Naive thymus-derived CD4-positive, alpha-beta T cell (primary cell): Measurements from ENCODE around the gene CHD1. TPM values are rescaled to one million over a fixed set of nuclear protein-coding genes. Genes with fewer than 3 reads are reported as not detected.
A peak's percentile ranks its signal among the peaks of the same experiment; 100 is the strongest.

Source experiments
- ATAC-seq: fragments of 150-1000 bp; cut with Tn5 transposase; 2 replicates; pipeline ENCODE4 v1.10.0; 2021; ENCODE audit warnings: mild to moderate bottlenecking, moderate library complexity
- CTCF ChIA-PET: fragments of 350-600 bp; sonication (Branson Sonifier 250); formaldehyde crosslinking; loops from one replicate; lab custom pipeline; 2021; ENCODE audit warnings: antibody characterized with exemption; lab: Charles Lee
- POLR2A ChIA-PET: fragments of 350-600 bp; sonication (Branson Sonifier 250); formaldehyde crosslinking; loops from one replicate; lab custom pipeline; 2021; ENCODE audit warnings: antibody characterized with exemption, inconsistent platforms; lab: Charles Lee
- DNase-seq, 9 donors: peaks; one replicate each; pipeline versions ENCODE4 v3.0.0 to v3.0.0-alpha.2; 2020 to 2022; ENCODE audit warnings: mixed read lengths in 1 of 9
- H3K27ac ChIP-seq: one replicate; pipeline ENCODE4 v1.7.0; 2013; ENCODE audit warnings: mild to moderate bottlenecking, low read depth, low read length, moderate library complexity
- H3K27me3 ChIP-seq, 2 donors: one replicate each; pipeline ENCODE4 v1.7.0; 2013; ENCODE audit warnings: low read length in 2 of 2, mild to moderate bottlenecking in 2 of 2, moderate library complexity in 2 of 2; ENCODE audit not compliant: control insufficient read depth in 2 of 2, insufficient read depth in 2 of 2
- H3K36me3 ChIP-seq, 3 experiments: 1 replicate in 2 of 3; 2 replicates in 1 of 3; pipeline ENCODE4 v1.7.0; 2013; ENCODE audit warnings: low read length in 3 of 3, mild to moderate bottlenecking in 3 of 3, moderate library complexity in 1 of 3; ENCODE audit not compliant: insufficient read depth in 3 of 3, control insufficient read depth in 2 of 3
- H3K4me1 ChIP-seq, 2 donors: one replicate each; pipeline ENCODE4 v1.7.0; 2013; ENCODE audit warnings: low read length in 2 of 2, mild to moderate bottlenecking in 2 of 2, moderate library complexity in 1 of 2; ENCODE audit not compliant: control insufficient read depth in 2 of 2, insufficient read depth in 2 of 2
- H3K4me3 ChIP-seq: 2 replicates; pipeline ENCODE4 v1.7.0; 2013; ENCODE audit warnings: mild to moderate bottlenecking, low read length
- H3K9me3 ChIP-seq, 3 experiments: 1 replicate in 2 of 3; 2 replicates in 1 of 3; pipeline ENCODE4 v1.7.0; 2013; ENCODE audit warnings: low read length in 3 of 3; ENCODE audit not compliant: control insufficient read depth in 2 of 3
- H3K27ac Mint-ChIP-seq, 9 donors: one replicate each; pipeline ENCODE4 v1.8.0; 2020 to 2022; ENCODE audit warnings: mixed read lengths in 9 of 9, mild to moderate bottlenecking in 8 of 9, moderate library complexity in 5 of 9, inconsistent platforms in 2 of 9
- H3K27me3 Mint-ChIP-seq, 5 donors: one replicate each; pipeline ENCODE4 v1.8.0; 2021 to 2022; ENCODE audit warnings: mixed read lengths in 5 of 5, mild to moderate bottlenecking in 1 of 5
- H3K36me3 Mint-ChIP-seq, 5 donors: one replicate each; pipeline ENCODE4 v1.8.0; 2020 to 2022; ENCODE audit warnings: mixed read lengths in 5 of 5, mild to moderate bottlenecking in 3 of 5, inconsistent platforms in 1 of 5
- H3K4me1 Mint-ChIP-seq, 7 donors: one replicate each; pipeline ENCODE4 v1.8.0; 2020 to 2022; ENCODE audit warnings: mixed read lengths in 7 of 7, mild to moderate bottlenecking in 3 of 7, inconsistent platforms in 1 of 7
- H3K4me3 Mint-ChIP-seq, 10 donors: one replicate each; pipeline ENCODE4 v1.8.0; 2020 to 2022; ENCODE audit warnings: mild to moderate bottlenecking in 10 of 10, mixed read lengths in 10 of 10, moderate library complexity in 6 of 10, inconsistent platforms in 2 of 10
- H3K9me3 Mint-ChIP-seq, 11 donors: one replicate each; pipeline ENCODE4 v1.8.0; 2020 to 2022; ENCODE audit warnings: mixed read lengths in 11 of 11, mild to moderate bottlenecking in 4 of 11, inconsistent platforms in 1 of 11, moderate library complexity in 1 of 11
- intact Hi-C, 2 donors: fragments of 100-400 bp; cut with micrococcal nuclease; formaldehyde crosslinking; loops; one replicate each; pipeline ENCODE4 v1.15.1; 2023
- polyA plus RNA-seq, 2 donors: library from polyadenylated mRNA; unstranded; fragments of 300-500 nt; fragmentation: Illumina TruSeq; gene quantifications; one replicate each; pipeline ENCODE4 v1.2.3, GENCODE V29; 2021
- total RNA-seq, 6 experiments: library from RNA in 5 of 6; stranded (reverse) in 5 of 6; gene quantifications; 1 replicate in 5 of 6; 2 replicates in 1 of 6; pipeline ENCODE4 v1.2.3 and lab custom pipeline; 2021 to 2026

CHD1 gene
- 100 to 1,000 TPM in 2 of 5 experiments, 10 to 100 TPM in 3; 51.8 to 134 (median 92.4) TPM for total RNA-seq
- polyA plus RNA-seq: 10 to 100 TPM in 1 of 2 donors, 1 to 10 TPM in 1; 9.1 to 13.1 TPM
- total RNA-seq (lab: John Stamatoyannopoulos, UW): 475 reads per million, percentile 98 among the genes with 10 or more reads in this experiment

GRCh38 chr5:98928873-98929709 lies at the start of gene CHD1:
TSS of gene CHD1 (minus strand) at chr5:98929007. CDS start at chr5:98926386, 2,621 bp downstream.
- DNase-seq (peak; percentile 91 to 98 (median 97)), ATAC-seq (peak; percentile 83)
- peaks cover 0 to 9% (median 0%) of the 10 kb centered on the region in 11 donors for H3K9me3 Mint-ChIP-seq
- H3K36me3 Mint-ChIP-seq: peaks cover 0 to 21% (median 9%) of the 10 kb centered on the region in 5 donors
- intact Hi-C loops: loop anchor here (1.0 to 2.0 kb wide), 11 partner anchors 23 to 1995 kb away; partner anchors contain the start of genes RGMB (in 2 of the 2), RIOK2 (in 2 of the 2), ST8SIA4 (in 2 of the 2) and FAM174A (in 1 of the 2)
- peaks cover 0 to 15% (median 7%) of the 10 kb centered on the region in 3 experiments for H3K36me3 ChIP-seq
- H3K4me1 Mint-ChIP-seq: peaks cover 33 to 83% (median 70%) of the 10 kb centered on the region in 7 donors
- H3K4me3 Mint-ChIP-seq: peak within 1 kb of the TSS; percentile 93 to 99 (median 98)
- peak within 1 kb of the TSS; percentile 98 for H3K27ac ChIP-seq
- no peaks in the 10 kb centered on the region for H3K27me3 ChIP-seq
- H3K27ac Mint-ChIP-seq: peak within 1 kb of the TSS; percentile 94 to 100 (median 99)
- POLR2A ChIA-PET: interaction anchor here (0.6 to 5.5 kb wide), 46 partner anchors 9 to 1998 kb away, joined by 3 to 89 read pairs (median 5); partner anchors contain the start of genes RGMB and ST8SIA4
- no peaks in the 10 kb centered on the region for H3K9me3 ChIP-seq
- H3K27me3 Mint-ChIP-seq: peaks cover 0 to 2% (median 0%) of the 10 kb centered on the region in 5 donors
- H3K4me1 ChIP-seq: peaks cover 42 to 45% of the 10 kb centered on the region in 2 donors
- peak within 1 kb of the TSS; percentile 96 for H3K4me3 ChIP-seq
- CTCF ChIA-PET: interaction anchor here (0.9 to 1.8 kb wide), 3 partner anchors 12 to 132 kb away, joined by 3 to 11 read pairs (median 4); no protein-coding TSS in a partner anchor

GRCh38 chr5:98978528-98978927 lies 49.7 kb upstream of the CHD1 start:
- Mint-ChIP-seq H3K4me1 (peaks cover 9 to 20% (median 18%) of the 10 kb centered on the region in 7 donors), H3K27me3 (peaks cover 0 to 2% (median 0%) of the 10 kb centered on the region in 5 donors), H3K27ac (no peak overlapping the region), H3K9me3 (peaks cover 0 to 5% (median 0%) of the 10 kb centered on the region in 11 donors), H3K36me3 (peaks cover 0 to 3% (median 0%) of the 10 kb centered on the region in 5 donors), H3K4me3 (no peak overlapping the region)
- Histone ChIP-seq H3K4me1 (no peaks in the 10 kb centered on the region), H3K9me3 (no peaks in the 10 kb centered on the region), H3K36me3 (no peaks in the 10 kb centered on the region), H3K27me3 (no peaks in the 10 kb centered on the region), H3K4me3 (no peak overlapping the region), H3K27ac (no peak overlapping the region)
- intact Hi-C loops: loop anchor here in 1 of 2 donors (1.0 kb wide), 1 partner anchor 47 kb away; no protein-coding TSS in a partner anchor
- ATAC-seq (no peak), DNase-seq (no peak)
- CTCF ChIA-PET: no interaction called here
- POLR2A ChIA-PET: interaction anchor here (0.9 kb wide), 1 partner anchor 45 kb away, joined by 6 read pairs; no protein-coding TSS in a partner anchor

- Histone ChIP-seq H3K4me1 (no peaks in the 10 kb centered on the region), H3K36me3 (no peaks in the 10 kb centered on the region), H3K4me3 (no peak overlapping the region), H3K27ac (no peak overlapping the region), H3K9me3 (no peaks in the 10 kb centered on the region), H3K27me3 (no peaks in the 10 kb centered on the region)
- intact Hi-C loops: loop anchor here in 1 of 2 donors (1.0 kb wide), 1 partner anchor 46 kb away; no protein-coding TSS in a partner anchor
- no peak overlapping the region for H3K27ac Mint-ChIP-seq
- peaks cover 0 to 3% (median 0%) of the 10 kb centered on the region in 5 donors for H3K36me3 Mint-ChIP-seq
- peaks cover 0 to 5% (median 0%) of the 10 kb centered on the region in 5 donors for H3K27me3 Mint-ChIP-seq
- DNase-seq: no peak
- peaks cover 0 to 5% (median 0%) of the 10 kb centered on the region in 11 donors for H3K9me3 Mint-ChIP-seq
- no peak overlapping the region for H3K4me3 Mint-ChIP-seq
- CTCF ChIA-PET: no interaction called here
- POLR2A ChIA-PET: interaction anchor here (0.9 to 1.1 kb wide), 2 partner anchors 44 to 59 kb away, joined by 3 to 6 read pairs; no protein-coding TSS in a partner anchor
- no peak for ATAC-seq
- peaks cover 9 to 20% (median 18%) of the 10 kb centered on the region in 7 donors for H3K4me1 Mint-ChIP-seq
These were observed 48.9 kb upstream of the CHD1 start for GRCh38 chr5:98977723-98978122.

- Mint-ChIP-seq H3K9me3 (peaks cover 0 to 5% (median 0%) of the 10 kb centered on the region in 11 donors), H3K27ac (peak overlapping the region in 1 of 9 donors; percentile 12), H3K4me1 (peaks cover 9 to 20% (median 18%) of the 10 kb centered on the region in 7 donors), H3K36me3 (peaks cover 0 to 3% (median 0%) of the 10 kb centered on the region in 5 donors), H3K27me3 (peaks cover 0 to 3% (median 0%) of the 10 kb centered on the region in 5 donors), H3K4me3 (no peak overlapping the region)
- H3K9me3 ChIP-seq: no peaks in the 10 kb centered on the region
- H3K4me1 ChIP-seq: no peaks in the 10 kb centered on the region
- DNase-seq (no peak), ATAC-seq (peak; percentile 47)
- H3K4me3 ChIP-seq: no peak overlapping the region
- CTCF ChIA-PET: no interaction called here
- no peak overlapping the region for H3K27ac ChIP-seq
- intact Hi-C loops: no loop called here
- no peaks in the 10 kb centered on the region for H3K27me3 ChIP-seq
- no peaks in the 10 kb centered on the region for H3K36me3 ChIP-seq
- POLR2A ChIA-PET: interaction anchor here (0.8 to 1.5 kb wide), 2 partner anchors 15 to 46 kb away, joined by 3 to 4 read pairs; no protein-coding TSS in a partner anchor
These were observed 47.0 kb upstream of the CHD1 start for GRCh38 chr5:98975682-98976407.

GRCh38 chr5:98975223-98975622 lies 46.4 kb upstream of the CHD1 start:
- peaks cover 9 to 20% (median 18%) of the 10 kb centered on the region in 7 donors for H3K4me1 Mint-ChIP-seq

More at GRCh38 chr5:98975223-98975622, 46.4 kb upstream of the CHD1 start:
- H3K4me3 ChIP-seq: no peak overlapping the region
- no peaks in the 10 kb centered on the region for H3K9me3 ChIP-seq
- H3K27me3 ChIP-seq: no peaks in the 10 kb centered on the region
- Mint-ChIP-seq H3K4me3 (peak overlapping the region in 1 of 10 donors; percentile 29), H3K27me3 (peaks cover 0 to 3% (median 0%) of the 10 kb centered on the region in 5 donors), H3K27ac (peak overlapping the region in 1 of 9 donors; percentile 12), H3K9me3 (peaks cover 0 to 5% (median 0%) of the 10 kb centered on the region in 11 donors), H3K36me3 (peaks cover 0 to 3% (median 0%) of the 10 kb centered on the region in 5 donors)
- no peaks in the 10 kb centered on the region for H3K36me3 ChIP-seq
- ChIA-PET CTCF (no interaction called here), POLR2A (interaction anchor here (0.8 to 1.5 kb wide), 2 partner anchors 37 to 46 kb away, joined by 3 to 4 read pairs; no protein-coding TSS in a partner anchor)
- H3K27ac ChIP-seq: no peak overlapping the region
- ATAC-seq: peak; percentile 18
- H3K4me1 ChIP-seq: no peaks in the 10 kb centered on the region
- intact Hi-C loops: no loop called here
- DNase-seq: no peak
